PC-3 (cell line): ENCODE data around the gene CCDC92. TPM values are rescaled to one million over a fixed set of nuclear protein-coding genes. Genes with fewer than 3 reads are reported as not detected.

Source experiments
- ATAC-seq: fragments of 200-7000 bp; cut with Tn5 transposase; 2 replicates; pipeline ENCODE4 v1.9.1; 2020; ENCODE audit warnings: mild to moderate bottlenecking, moderate library complexity
- BruUV-seq: library from RNA; stranded (reverse); fragments of 400-500 nt; replicated peaks from 2 replicates; lab custom pipeline; 2021; lab: Mats Ljungman, UMichigan
- CTCF ChIA-PET: fragments of 300-600 bp; sonication (Branson Sonifier 250); formaldehyde crosslinking; loops from one replicate; lab custom pipeline; 2022; ENCODE audit warnings: antibody characterized with exemption; lab: Charles Lee
- POLR2A ChIA-PET: fragments of 300-600 bp; sonication (Branson Sonifier 250); formaldehyde crosslinking; loops from one replicate; lab custom pipeline; 2022; ENCODE audit warnings: antibody characterized with exemption; ENCODE audit not compliant: unreplicated experiment; lab: Charles Lee
- DNase-seq: peaks from one replicate; pipeline ENCODE4 v3.0.0-alpha.2; 2015
- H2AFZ ChIP-seq: fragments of 300-600 bp; sonication (generic); 2 replicates; pipeline ENCODE4 v1.6.0; 2016; ENCODE audit warnings: antibody characterized with exemption, low read length
- H3F3A ChIP-seq: fragments of 300-600 bp; sonication (generic); one replicate; pipeline ENCODE4 v1.6.0; 2017; ENCODE audit warnings: antibody characterized with exemption, low read length, control low read depth, mild to moderate bottlenecking; ENCODE audit not compliant: unreplicated experiment
- H3K27ac ChIP-seq: fragments of 300-600 bp; sonication (generic); 2 replicates; pipeline ENCODE4 v1.5.1; 2016; ENCODE audit warnings: mild to moderate bottlenecking, low read length
- H3K27me3 ChIP-seq: fragments of 300-600 bp; sonication (generic); 2 replicates; pipeline ENCODE4 v1.6.1; 2016; ENCODE audit warnings: low read length, mixed read lengths
- H3K36me3 ChIP-seq: fragments of 300-600 bp; sonication (generic); 2 replicates; pipeline ENCODE4 v1.6.1; 2016; ENCODE audit warnings: low read depth, mixed run types, low read length, mixed read lengths
- H3K4me1 ChIP-seq: fragments of 300-600 bp; sonication (generic); 2 replicates; pipeline ENCODE4 v1.5.1; 2016; ENCODE audit warnings: low read length; ENCODE audit not compliant: insufficient read depth
- H3K4me2 ChIP-seq: fragments of 300-600 bp; sonication (generic); 2 replicates; pipeline ENCODE4 v1.6.0; 2016; ENCODE audit warnings: low read length
- H3K4me3 ChIP-seq: fragments of 300-600 bp; sonication (generic); 2 replicates; pipeline ENCODE4 v1.5.1; 2016; ENCODE audit warnings: mild to moderate bottlenecking, low read length, mixed read lengths
- H3K79me2 ChIP-seq: fragments of 300-600 bp; sonication (generic); 2 replicates; pipeline ENCODE4 v1.6.1; 2017; ENCODE audit warnings: low read length, mixed read lengths
- H3K9ac ChIP-seq: fragments of 300-600 bp; sonication (generic); 2 replicates; pipeline ENCODE4 v1.6.0; 2016; ENCODE audit warnings: mild to moderate bottlenecking, low read length
- H3K9me2 ChIP-seq: fragments of 300-600 bp; sonication (generic); replicated peaks from 2 replicates; pipeline ENCODE4 v1.6.1; 2016; ENCODE audit warnings: mixed run types, low read length, mixed read lengths
- H3K9me3 ChIP-seq: fragments of 300-600 bp; sonication (generic); 2 replicates; pipeline ENCODE4 v1.6.1; 2016; ENCODE audit warnings: low read length, mixed read lengths
- H4K20me1 ChIP-seq: fragments of 300-600 bp; sonication (generic); 2 replicates; pipeline ENCODE4 v1.6.1; 2016; ENCODE audit warnings: low read length, mixed read lengths
- CTCF ChIP-seq: fragments of 300-600 bp; sonication (generic); conservative IDR thresholded peaks from 2 replicates; pipeline ENCODE4 v1.5.1; 2017; ENCODE audit warnings: antibody characterized with exemption, low read depth, mild to moderate bottlenecking, low read length
- EZH2 ChIP-seq: fragments of 300-600 bp; sonication (generic); IDR thresholded peaks from one replicate; pipeline ENCODE4 v1.6.1; 2017; ENCODE audit warnings: antibody characterized with exemption, mild to moderate bottlenecking, low read length; ENCODE audit not compliant: unreplicated experiment
- EZH2phosphoT487 ChIP-seq: fragments of 300-600 bp; sonication (generic); IDR thresholded peaks from 2 replicates; pipeline ENCODE4 v1.6.1; 2018; ENCODE audit warnings: mild to moderate bottlenecking, antibody characterized with exemption, low read length, borderline replicate concordance
- intact Hi-C: fragments of 100-400 bp; cut with micrococcal nuclease; formaldehyde crosslinking; loops from 2 replicates; pipeline ENCODE4 v1.9.0; 2023
- total RNA-seq: library from RNA; depleted of rRNA; stranded (reverse); fragments of >200 nt; gene quantifications from 2 replicates; pipeline ENCODE4 v1.2.3, GENCODE V29; 2014

Gene CCDC92
- total RNA-seq, 1 experiment from 2014 or later: 9.6 TPM

GRCh38 chr12:123944696-123945095 lies 27.9 kb downstream of the CCDC92 start:
- Histone ChIP-seq H2AFZ (no peak overlapping the region), H3K79me2 (no peaks in the 10 kb centered on the region), H3F3A (no peaks in the 10 kb centered on the region), H3K36me3 (peaks cover 8% of the 10 kb centered on the region; the same call in 1 of the 2 replicates), H3K4me1 (peaks cover 25% of the 10 kb centered on the region), H3K27me3 (no peaks in the 10 kb centered on the region), H3K4me2 (no peak overlapping the region), H3K9ac (no peak overlapping the region), H3K27ac (no peak overlapping the region), H3K9me2 (no peaks in the 10 kb centered on the region), H3K4me3 (no peak overlapping the region), H3K9me3 (peaks cover 6% of the 10 kb centered on the region; the same call in 1 of the 2 replicates), H4K20me1 (no peaks in the 10 kb centered on the region)
- ATAC-seq (no peak), DNase-seq (no peak)
- ChIA-PET POLR2A (no interaction called here), CTCF (no interaction called here)
- TF ChIP-seq EZH2: no peak
- TF ChIP-seq EZH2phosphoT487: no peak
- no peak for TF ChIP-seq CTCF
- no TSS peak for BruUV-seq
- intact Hi-C loops: loop anchor here (5.0 kb wide), 1 partner anchor 38 kb away; no protein-coding TSS in a partner anchor

GRCh38 chr12:123943816-123944215 lies 28.8 kb downstream of the CCDC92 start:
- no peak overlapping the region for H3K4me2 ChIP-seq
- intact Hi-C loops: loop anchor here (2.0 to 5.0 kb wide), 2 partner anchors 31 to 38 kb away; no protein-coding TSS in a partner anchor
- no peaks in the 10 kb centered on the region for H3K27me3 ChIP-seq
- ChIA-PET CTCF (no interaction called here), POLR2A (no interaction called here)
- no peak for ATAC-seq
- no peak overlapping the region for H3K9ac ChIP-seq
- H3K79me2 ChIP-seq: no peaks in the 10 kb centered on the region
- peak; percentile 23 for DNase-seq
- H3K4me3 ChIP-seq: no peak overlapping the region
- peaks cover 6% of the 10 kb centered on the region; the same call in 1 of the 2 replicates for H3K9me3 ChIP-seq
- BruUV-seq: no TSS peak
- peaks cover 25% of the 10 kb centered on the region for H3K4me1 ChIP-seq
- H4K20me1 ChIP-seq: no peaks in the 10 kb centered on the region
- H2AFZ ChIP-seq: no peak overlapping the region
- no peak overlapping the region for H3K27ac ChIP-seq
- H3K9me2 ChIP-seq: no peaks in the 10 kb centered on the region
- TF ChIP-seq CTCF: no peak
- TF ChIP-seq EZH2phosphoT487: no peak
- no peak for TF ChIP-seq EZH2
- H3K36me3 ChIP-seq: peaks cover 8% of the 10 kb centered on the region; the same call in 1 of the 2 replicates
- H3F3A ChIP-seq: no peaks in the 10 kb centered on the region
